Stimulated activated CD8-positive, alpha-beta memory T cell treated with anti-CD3 and anti-CD28 coated beads, Interleukin-15, amount 100 ng/mL, for 1 hour (primary cell): ENCODE data around the gene APRT.
A peak's percentile ranks its signal among the peaks of the same experiment; 100 is the strongest.

Source experiments
- DNase-seq: peaks from one replicate; pipeline ENCODE4 v3.0.0-alpha.2; 2020; ENCODE audit warnings: low read depth

Gene APRT

GRCh38 chr16:88807626-88808453, 3.9 kb downstream of the APRT start:
- DNase-seq, result no peak

- no peak for DNase-seq
These were observed 4.5 kb downstream of the APRT start for GRCh38 chr16:88807142-88807625.

- DNase-seq, result no peak
These were observed 5.1 kb downstream of the APRT start for GRCh38 chr16:88806491-88807111.

GRCh38 chr16:88805887-88806393, 5.8 kb downstream of the APRT start:
- no peak for DNase-seq

- no peak for DNase-seq
These were observed 6.4 kb downstream of the APRT start for GRCh38 chr16:88805340-88805715.

GRCh38 chr16:88804552-88805339, 7.0 kb downstream of the APRT start:
- no peak for DNase-seq

- no peak for DNase-seq
These were observed 7.6 kb downstream of the APRT start for GRCh38 chr16:88804173-88804551.

GRCh38 chr16:88803264-88803987, 8.3 kb downstream of the APRT start, which contains the start of gene CDT1:
CDT1 (plus strand) TSS chr16:88803789; CDS start chr16:88803832, 43 bp downstream.
- peak; percentile 53 for DNase-seq

GRCh38 chr16:88800277-88800592, 11.5 kb downstream of the APRT start:
- no peak for DNase-seq

- DNase-seq, result no peak
These were observed 12.0 kb downstream of the APRT start for GRCh38 chr16:88799569-88800276.

- DNase-seq, result no peak
These were observed 12.8 kb downstream of the APRT start for GRCh38 chr16:88798772-88799455.

- DNase-seq, result no peak
These were observed 13.7 kb downstream of the APRT start for GRCh38 chr16:88798073-88798472.

- DNase-seq, result no peak
These were observed 15.4 kb downstream of the APRT start for GRCh38 chr16:88796278-88796677.

GRCh38 chr16:88793251-88793954, 18.3 kb downstream of the APRT start:
- no peak for DNase-seq

- DNase-seq, result no peak
These were observed 19.0 kb downstream of the APRT start for GRCh38 chr16:88792668-88793250.

GRCh38 chr16:88792078-88792550, 19.6 kb downstream of the APRT start:
- no peak for DNase-seq

GRCh38 chr16:88790312-88791211, 21.2 kb downstream of the APRT start:
- no peak for DNase-seq

- DNase-seq, result no peak
These were observed 22.1 kb downstream of the APRT start for GRCh38 chr16:88789594-88789993.
